ENCODE results near the gene TRPM5.

Gene TRPM5

DNA sequence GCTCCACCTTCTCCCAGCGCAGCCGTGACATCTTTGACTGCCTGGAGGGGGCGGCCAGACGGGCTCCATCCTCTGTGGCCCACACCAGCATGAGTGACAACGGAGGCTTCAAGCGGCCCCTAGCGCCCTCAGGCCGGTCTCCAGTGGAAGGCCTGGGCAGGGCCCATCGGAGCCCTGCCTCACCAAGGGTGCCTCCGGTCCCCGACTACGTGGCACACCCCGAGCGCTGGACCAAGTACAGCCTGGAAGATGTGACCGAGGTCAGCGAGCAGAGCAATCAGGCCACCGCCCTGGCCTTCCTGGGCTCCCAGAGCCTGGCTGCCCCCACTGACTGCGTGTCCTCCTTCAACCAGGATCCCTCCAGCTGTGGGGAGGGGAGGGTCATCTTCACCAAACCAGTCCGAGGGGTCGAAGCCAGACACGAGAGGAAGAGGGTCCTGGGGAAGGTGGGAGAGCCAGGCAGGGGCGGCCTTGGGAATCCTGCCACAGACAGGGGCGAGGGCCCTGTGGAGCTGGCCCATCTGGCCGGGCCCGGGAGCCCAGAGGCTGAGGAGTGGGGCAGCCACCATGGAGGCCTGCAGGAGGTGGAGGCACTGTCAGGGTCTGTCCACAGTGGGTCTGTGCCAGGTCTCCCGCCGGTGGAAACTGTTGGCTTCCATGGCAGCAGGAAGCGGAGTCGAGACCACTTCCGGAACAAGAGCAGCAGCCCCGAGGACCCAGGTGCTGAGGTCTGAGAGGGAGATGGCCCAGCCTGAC is 41.2 kb downstream of the TRPM5 start:
- no peak for DNase-seq (ENCODE audit: low read depth)

DNA sequence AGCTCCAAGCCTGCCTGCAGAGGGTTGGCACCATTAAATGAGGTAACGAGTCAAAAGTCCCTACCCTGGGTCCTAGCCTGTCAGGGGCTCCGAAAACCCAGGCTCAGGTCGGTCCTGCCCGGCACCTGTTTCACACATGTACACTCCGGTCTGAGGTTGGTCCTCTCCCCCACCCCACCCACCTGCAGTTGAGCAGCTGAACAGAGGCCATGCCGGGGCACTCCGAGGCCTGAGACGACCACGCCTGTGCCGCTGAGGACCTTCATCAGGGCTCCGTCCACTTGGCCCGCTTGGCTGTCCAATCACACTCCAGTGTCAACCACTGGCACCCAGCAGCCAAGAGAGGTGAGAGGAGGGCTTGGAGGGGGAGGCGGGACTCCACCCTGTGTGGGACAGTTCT is 42.2 kb downstream of the TRPM5 start:
- DNase-seq (ENCODE audit: low read depth), result no peak

- no peak for DNase-seq (ENCODE audit: low read depth)
These were observed 42.8 kb downstream of the TRPM5 start for GRCh38 chr11:2401436-2401984.

DNA sequence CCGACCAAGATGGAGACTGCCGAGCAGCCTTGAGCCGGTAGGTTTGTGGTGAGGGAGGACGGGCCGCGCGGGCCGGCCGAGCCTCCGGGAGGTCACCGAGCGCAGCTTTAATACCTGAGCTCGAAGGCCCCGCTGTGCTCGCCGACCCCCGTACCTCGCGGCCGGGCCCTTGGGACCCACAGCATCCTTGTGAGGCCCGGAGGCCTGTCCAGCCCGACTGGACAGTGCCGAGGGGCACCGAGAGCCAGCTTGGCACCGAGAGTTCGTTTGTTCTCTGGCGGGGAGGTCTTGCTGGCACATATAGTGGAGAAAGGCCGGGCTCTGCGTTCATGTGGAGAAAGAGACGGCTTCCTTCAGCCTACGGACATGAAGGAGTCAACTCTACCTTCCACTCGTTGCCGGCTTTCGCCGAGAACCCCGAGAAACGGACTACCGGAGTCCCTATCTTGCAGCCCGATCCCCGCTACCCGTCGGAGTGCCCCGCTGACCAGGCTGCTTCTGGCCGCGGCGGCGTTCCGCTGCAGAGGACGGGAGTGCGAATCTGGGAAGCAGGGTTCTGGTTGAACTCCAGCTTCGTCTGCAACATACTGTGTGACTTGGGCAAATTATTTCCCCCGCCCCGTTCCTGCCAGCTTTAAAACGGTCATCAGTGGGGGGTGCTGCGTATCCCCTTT is 43.4 kb downstream of the TRPM5 start:
- peak; percentile 27 for DNase-seq (ENCODE audit: low read depth)

- DNase-seq (ENCODE audit: low read depth), result peak; percentile 100
These were observed 44.1 kb downstream of the TRPM5 start, which contains the start of gene TSSC4 for GRCh38 chr11:2400069-2400761. Gene TSSC4, plus strand, starts transcription at chr11:2400750. Its CDS starts 1,884 bp downstream, at chr11:2402634.

GRCh38 chr11:2399488-2400068 is 44.7 kb downstream of the TRPM5 start:
- DNase-seq (ENCODE audit: low read depth), result peak; percentile 37

- no peak for DNase-seq (ENCODE audit: low read depth)
These were observed 45.5 kb downstream of the TRPM5 start for GRCh38 chr11:2398664-2399355.

- DNase-seq (ENCODE audit: low read depth), result no peak
These were observed 47.3 kb downstream of the TRPM5 start for GRCh38 chr11:2397005-2397404.

DNA sequence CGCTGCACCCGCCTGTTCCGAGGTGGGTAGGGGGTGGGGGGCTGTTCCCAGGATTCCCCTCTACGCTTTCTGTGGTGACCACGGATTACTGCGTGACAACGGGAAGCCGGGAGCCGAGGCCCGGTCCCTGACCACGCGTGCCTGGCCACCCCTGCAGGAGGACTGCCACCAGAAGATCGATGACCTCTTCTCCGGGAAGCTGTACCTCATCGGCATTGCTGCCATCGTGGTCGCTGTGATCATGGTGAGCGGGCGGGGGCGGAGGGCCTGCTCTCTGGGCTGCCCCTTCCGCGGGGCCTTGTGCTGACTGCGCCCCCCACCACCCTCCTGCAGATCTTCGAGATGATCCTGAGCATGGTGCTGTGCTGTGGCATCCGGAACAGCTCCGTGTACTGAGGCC is 47.8 kb downstream of the TRPM5 start:
- no peak for DNase-seq (ENCODE audit: low read depth)

GRCh38 chr11:2395856-2396255 is 48.5 kb downstream of the TRPM5 start:
- DNase-seq (ENCODE audit: low read depth), result no peak

GRCh38 chr11:2395211-2395730 is 49.0 kb downstream of the TRPM5 start:
- no peak for DNase-seq (ENCODE audit: low read depth)

DNA sequence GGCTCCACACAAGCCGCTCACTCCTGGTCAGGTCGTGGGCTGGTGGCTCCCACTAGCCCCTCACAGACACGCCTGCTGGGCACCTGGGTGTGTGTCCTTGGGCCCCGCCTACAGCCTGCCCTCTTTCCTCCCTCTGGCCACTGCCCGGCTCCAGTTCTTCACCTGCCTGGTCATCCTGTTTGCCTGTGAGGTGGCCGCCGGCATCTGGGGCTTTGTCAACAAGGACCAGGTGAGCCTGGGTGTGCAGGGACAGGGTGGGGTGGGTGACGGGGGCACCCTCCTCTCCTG is 49.6 kb downstream of the TRPM5 start:
- no peak for DNase-seq (ENCODE audit: low read depth)

Measured in fibroblast of gingiva (primary cell).